Measurements from ENCODE around the gene NCBP2L.
"Not testable (repeated sequence)": the region's sequence is repeated elsewhere in the genome, so short reads cannot be mapped to it uniquely, and the experiment has no call there.

The NCBP2L gene

DNA sequence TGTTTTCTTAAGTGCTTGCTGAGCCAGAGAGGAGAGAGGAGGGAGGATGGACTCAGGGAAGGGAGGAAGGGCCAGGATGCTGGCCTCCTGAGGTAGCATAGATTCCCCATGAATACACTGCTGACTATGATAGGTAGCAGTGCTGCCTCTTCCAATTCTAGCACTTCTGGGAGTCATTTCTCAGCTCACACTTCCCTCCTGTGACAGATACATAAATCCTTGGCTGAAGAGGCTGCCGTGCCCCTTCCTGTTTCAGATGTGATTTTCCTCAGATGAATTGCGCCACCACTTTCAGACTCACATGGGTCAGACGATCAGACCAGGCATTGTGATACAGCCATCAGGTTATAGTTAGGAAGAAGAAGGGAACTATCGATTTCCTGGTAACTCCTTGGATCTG, 24.3 kb upstream of the NCBP2L start:
- no peak for DNase-seq

DNA sequence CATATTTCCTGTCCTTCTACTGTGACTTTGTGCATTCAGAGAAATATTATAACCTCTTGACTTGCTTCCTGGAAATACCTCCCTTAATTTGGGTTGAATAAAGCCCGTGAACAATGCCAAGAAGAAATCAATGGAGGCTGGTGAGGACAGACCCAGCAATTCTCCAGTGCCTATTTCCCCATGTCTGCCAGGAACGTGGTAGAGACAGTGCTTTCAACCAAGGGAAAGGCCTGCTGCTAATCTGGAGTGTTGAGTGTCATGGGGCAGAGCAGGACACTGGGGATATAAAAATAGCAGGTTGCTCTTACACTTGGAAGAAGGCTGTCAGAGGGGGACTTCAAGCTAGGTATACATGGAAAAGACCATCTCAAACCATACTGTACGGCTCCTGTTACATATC, 21.8 kb upstream of the NCBP2L start:
- DNase-seq = no peak

DNA sequence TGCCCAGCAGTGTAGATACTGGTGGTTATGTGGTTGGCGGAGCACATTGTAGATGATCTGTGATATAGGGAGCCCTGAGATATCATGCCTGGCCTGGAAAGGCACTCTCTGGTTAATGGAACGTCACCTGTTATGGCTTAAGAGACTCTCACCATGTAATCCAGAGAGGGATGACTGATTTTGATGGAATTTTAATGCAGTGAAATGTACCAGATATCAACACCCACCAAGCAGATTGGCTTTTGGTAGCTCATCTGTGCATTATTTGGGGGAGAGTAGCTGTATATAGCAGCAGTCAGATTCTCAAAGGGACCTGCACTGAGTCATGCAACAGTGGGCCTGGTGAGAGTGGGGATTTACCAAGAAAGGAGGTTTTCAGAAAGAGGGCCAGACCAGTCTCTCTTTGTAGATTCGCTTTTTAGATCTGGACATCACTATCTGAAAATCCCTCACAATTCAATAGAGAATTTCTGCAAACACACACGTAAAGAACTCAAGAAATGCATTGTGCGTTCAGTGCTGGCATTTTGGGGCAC, 19.2 kb upstream of the NCBP2L start:
- DNase-seq = no peak

DNA sequence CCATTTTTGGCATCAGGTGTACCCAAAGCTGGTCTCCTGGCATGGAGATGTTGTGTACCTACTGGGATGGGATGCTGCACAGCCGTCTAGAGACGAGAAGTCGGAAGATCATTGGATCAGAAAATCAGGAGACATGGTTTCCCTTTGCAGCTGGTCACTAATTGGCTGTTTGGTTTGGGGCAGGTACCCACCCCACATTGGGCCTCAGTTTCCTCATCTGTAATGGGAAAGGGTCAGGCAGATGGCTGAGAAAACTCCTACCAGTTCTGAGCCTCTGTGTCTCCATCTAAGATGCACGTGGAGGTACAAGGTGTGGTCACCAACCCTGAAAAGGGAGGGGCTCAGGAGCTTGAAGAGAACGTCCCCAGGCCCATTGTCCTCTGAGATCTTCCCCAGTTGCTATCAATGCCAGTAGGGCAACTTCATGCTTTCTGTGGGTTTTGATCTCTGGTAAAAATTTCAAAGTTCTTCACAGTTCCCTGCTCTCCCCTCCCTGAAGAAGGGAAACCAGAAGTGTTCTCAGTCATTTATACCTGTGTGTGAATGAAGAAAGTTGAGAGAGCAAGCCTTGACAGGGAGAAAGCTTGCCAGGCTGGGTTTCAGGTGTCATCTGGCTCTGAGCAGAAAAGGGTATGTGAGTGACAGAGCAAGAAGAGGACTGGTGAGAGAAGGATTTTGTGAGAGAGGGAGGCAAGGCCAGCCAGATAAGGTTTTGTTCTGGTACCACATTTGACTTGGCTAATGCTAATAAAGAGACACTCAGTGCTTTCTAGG, 17.0 kb upstream of the NCBP2L start:
- no peak for DNase-seq

DNA sequence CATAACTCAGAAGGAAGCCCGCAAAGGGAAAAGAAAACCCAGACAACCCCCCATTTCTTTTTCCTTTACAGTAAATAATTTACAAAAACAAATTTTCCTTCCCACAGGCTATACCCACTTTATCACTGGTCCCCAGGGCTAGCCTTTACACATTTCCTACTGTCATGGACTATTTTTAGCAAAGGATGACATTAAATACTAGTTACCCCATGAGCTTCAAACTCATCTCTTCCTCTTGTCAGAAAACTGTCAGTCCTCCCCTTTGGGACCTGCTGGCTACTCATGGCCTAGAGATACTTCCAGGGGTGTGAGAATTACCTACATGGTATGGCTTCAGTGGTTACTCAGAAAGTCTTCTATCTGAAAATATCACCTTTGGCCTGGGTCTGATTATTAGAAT, 13.9 kb upstream of the NCBP2L start:
- DNase-seq = no peak

DNA sequence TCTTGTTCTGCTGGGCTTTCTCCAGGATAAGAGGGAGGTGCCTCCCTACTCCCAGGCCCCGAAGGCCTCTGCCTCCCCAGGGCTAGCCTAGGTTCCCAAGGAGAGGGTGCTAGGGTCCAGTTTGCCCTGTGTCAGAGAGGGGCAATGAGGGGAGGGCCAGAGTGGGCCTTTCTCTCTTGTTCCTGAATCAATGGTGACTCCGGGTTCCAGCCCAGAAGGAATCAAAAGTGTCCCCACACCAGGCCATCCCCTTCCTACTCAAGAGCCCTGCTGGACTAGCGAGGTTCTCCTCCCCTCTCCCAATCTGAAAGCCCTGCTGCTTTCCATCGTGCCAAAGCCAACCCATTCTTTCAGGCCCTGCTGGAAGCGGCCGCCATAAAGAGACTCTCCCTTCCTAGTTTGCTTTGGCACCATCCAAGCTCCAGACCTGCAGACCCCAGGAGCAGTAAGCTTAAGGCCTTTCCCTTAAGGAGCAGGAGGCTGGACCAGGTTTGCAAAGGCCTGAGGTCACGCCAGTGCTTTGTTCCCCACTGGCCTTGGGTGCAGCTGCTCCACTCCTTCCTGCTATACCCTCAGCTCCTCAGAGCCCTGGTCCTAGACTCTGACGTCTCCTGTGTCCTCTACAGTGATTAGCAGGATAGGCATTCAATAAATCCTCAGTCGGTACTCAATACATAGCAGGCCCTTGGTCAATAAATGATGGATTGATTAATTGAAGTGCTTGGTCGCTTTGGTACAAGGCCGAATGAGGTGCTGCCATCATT, 12.5 kb upstream of the NCBP2L start:
- DNase-seq = no peak

DNA sequence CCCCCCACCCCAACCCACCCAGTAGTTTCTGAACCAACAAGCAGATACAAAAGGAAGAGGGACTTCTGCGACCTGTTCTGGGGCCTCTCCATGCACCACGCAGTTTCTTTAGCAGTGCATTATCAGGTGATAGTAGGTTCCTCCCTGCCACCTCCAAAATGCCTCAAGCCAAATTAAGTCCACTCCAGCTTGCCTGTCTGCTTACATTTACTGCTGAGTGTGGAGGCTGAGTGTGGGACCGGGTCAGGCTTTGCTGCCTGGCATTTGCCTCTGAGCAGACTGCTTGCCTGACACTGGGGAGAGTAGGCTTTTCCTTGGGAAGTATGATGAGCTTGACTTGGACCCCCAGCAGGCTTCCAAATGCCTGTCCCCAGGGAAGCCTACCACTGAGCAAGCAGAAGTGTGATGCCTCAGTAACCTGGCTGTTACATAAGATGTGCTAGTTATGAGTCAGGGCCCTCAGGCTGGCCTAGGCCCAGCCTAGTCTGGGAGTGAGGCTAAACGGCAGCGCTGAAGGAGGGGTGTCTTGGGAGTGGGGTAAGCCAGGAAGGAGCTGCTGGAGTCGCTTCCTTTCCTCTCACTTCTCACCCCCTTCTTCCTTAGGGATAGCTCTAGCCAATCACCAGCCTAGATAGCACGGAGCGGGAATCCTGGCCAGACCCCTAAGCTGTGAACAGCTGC, 10.9 kb upstream of the NCBP2L start:
- DNase-seq = no peak

DNA sequence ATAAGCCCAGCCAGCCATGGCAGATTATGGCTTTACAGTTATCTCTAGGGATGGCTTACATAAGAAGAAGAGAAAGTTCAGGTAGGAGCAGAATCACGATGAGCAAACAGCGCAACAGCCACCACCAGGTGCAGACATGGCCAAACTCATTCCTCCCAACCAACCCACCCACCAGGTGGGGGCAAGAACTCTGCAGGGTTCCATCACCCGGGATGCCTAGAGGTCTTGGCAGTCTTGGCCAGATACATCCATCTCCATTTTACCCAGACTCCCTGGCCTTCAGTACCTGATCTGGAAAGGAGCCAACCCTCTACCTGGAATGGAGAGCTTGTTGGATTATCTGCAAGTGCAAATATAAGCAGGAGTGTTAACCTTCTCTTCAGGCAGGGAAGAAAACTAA, 9.5 kb upstream of the NCBP2L start:
- DNase-seq = no peak

DNA sequence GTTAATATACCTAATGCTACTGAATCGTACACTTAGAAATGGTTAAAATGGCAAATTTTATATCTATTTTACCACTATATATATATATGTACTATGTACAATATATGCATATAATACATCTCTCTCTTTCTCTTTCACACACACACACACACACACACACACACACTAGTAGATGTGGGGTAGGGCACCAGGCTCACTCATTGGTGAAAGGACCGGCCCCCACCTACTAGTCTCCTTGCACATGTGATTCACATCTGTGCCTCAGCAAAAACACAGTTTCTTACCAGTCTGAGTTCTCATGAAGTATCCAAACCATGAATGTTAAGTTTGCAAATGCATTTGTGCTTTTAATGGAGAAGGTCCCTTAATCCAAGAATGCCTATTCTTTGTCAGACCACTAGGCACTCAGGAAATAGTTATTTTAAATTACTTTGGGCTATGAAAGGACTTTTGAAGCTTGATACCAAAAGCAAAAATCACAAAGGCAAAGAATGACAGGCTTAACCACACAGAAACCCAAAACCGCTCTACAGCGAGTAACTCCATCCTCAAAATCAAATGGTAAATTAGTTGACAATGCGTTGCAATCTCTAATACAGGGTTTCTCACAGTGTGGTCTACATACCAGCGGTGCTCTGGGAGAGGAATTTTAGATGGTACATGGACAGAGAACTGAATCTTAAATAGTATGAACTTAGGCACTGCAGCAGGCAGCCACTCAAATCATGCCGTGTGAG, 7.8 kb upstream of the NCBP2L start:
- DNase-seq = peak; percentile 17

DNA sequence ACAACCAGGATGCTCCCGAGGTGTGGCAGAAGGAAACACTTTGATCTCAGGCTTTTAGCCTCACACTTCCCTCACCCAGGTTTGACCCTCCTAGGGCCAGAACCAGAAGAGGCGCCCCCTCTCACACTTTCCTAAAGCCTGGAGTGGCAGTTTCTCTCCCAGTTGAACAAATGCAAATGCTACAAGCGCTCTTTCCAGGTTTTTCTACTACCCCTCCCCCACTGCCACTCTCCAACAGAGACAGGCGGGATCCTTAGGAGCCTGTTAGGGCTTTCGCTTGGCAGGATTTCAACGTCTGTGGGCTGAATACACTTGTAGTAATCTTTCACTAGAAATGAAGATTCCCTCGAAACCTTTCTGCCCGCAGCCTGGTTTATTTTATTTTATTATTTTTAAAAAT, 4.3 kb upstream of the NCBP2L start:
- DNase-seq = no peak

DNA sequence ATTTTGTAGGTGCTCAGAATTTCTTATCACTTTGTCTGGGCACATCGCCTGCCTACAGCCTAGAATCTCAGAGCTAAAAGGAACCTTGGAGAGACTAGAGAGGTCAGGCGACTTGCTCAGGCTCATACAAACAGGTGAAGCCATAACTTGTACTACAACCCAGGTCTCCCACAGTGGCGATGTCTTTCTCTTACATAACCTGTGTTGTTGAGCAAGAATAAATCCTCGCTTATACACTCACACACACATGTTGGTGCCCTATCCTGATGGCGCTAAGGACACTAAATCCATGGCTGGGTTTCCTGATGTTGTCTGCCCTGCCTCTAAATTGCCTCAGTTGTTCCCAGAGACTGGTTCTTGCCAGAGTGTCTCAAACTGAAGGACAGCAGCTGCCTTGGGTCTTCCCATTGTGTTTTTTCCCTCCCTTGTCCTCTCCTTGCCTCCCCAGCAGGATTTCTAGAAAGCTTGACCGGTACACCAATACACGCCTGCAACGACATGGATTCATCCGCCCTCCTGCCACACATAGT, 3.6 kb upstream of the NCBP2L start:
- no peak for DNase-seq

DNA sequence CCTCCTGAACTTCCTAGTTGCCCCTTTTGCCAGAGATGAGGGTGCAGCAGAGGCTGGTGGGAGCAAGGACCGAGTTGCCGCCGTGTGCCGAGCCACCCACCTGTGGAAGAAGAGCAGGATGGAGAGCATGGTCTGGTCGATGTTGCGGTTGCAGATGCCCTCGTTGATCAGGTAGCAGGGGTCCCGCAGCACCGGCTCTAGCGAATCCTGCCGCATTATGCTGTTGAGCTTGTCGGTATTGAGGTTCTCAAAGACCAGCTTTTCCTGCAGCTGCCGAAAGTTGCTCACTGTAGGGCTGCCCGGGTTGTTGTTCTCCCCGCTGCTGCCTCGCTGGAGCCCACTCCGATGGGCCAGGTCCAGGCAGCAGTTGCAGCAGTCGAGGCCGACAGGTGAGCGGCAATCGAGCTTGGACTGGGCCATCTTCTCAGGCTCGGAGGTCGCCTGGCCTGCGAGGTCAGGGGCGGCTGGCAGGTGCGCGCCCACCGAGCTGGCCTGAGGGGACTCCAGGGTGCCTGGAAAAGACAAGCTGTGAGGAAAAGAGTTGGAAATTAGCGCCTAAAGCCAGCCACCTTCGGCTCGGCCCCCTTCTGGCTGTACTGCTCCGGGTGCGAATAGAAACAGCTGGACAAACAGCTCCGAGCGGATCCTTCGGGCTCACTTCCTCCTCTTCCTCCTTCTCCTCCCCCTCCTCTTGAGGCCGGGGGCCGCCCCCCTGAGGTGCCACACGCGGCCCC, 2.4 kb upstream of the NCBP2L start:
- DNase-seq = no peak

DNA sequence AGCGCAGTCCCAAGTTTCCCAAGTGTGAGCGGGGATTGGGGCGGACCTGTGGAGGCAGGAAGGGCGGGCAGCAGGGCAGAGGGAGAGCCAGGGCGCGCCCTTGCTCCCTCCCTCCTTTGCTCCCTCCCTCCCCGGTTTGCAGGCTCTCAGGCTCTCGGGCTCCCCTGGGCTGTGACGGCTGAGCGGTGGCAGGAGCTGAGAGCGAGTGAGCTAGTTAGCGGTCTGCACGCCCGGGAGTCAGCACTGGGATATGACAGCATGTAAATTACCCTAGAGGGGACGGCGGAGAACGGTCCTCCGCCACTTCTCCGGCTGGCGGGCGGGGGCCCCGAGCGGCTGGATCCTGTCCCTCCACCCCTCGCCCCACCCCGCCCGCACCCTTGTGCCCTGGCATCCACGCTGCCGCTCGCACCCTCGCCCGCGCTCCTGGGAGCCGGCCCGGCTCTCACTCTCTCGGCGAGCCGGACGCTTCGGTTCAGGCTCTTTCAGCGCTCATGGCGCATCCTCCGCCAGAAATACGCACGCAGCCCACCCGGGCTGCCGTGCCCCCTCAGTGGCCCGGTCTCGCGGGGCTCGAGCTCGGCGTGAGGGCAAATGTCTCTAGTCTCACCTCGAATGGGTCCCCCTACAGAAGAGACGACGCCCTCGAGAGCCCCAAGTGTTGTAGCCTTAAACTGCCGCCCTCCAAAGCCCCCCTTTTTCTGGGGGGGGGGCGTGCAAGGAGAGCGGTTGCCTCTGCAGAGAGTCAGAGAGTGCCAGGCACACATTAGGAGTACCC, 1.6 kb upstream of the NCBP2L start, which contains the start of gene TSC22D3:
TSS of gene TSC22D3 (minus strand) at position 54 of the 778 bp plus-strand sequence. CDS start 368 bp downstream, outside the sequence.
- peak; percentile 56 for DNase-seq

DNA sequence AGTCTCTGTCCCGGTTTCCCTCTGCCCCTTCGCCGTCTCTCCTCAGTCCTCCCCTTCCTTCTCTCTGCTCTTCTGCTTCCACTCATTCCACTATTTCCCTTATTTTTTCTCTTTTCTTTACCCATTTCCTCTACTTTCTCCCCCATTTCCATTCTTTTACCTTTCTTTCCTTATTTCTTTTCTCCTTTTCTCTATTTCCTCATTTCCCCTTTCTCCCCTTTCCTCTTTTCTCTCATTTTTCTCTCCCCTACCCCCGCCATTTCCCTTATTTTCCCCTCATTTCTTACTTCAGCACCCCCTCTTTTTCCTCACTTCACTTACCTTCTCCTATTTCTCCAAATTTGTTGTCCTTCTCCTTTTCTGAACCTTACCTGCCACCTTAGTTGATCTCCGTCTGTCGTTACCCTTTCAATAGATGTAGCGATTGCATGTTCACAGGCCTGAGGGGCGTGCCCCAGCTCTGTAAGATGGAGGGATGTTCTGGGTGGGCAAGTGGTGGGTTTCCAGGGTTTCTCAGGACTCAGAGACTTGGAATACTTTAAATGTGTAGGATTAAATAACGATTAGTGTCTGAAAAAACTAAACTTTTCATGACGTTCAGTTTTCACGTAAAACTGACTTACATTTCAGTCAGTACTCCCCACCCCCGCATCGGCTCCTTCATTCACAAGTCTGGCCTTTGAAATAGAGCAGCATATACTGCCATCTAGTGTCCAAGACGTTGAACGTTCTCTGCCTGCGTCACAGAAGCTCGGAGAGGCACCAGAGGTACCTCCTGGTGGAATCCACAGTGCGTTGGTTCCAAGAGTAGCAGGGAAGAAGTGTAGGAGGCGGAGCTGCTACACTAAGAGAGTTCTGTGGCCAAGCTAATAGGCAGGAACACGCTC, 641 bp upstream of the NCBP2L start:
- DNase-seq = peak; percentile 81

DNA sequence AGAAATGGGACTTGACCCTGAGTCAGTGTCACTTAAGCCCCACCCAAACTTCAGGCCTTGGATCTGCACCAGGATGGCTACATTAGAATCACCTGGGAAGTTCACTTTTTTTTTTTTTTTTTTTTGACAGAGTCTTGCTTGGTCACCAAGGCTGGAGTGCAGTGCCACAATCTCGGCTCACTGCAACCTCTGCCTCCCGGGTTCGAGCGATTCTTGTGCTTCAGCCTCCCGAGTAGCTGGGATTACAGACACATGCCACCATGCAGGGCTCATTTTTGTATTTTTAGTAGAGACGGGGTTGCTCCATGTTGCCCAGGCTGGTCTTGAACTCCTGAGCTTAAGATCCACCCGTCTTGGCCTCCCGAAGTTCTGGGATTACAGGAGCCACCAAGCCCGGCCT, 3.0 kb downstream of the NCBP2L start:
- DNase-seq = no peak

DNA sequence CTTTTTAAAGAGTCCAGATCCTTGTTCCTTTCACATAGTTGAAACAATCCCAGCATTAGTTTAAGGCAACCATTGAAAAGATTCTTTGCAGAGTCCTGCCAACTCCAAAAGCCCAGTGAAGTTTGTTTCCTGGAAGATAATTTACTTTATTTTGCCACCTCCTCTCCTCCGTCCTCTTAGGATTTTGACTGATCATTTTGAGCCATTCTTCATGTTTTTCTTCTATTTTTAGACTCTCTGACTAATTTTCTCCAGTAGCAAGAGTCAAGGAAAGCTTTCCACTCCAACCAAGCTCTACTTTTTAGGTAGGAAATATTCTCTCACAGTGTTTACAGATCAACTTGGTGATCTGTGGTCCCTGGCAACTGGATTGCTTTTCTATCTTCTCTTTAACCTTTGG, 10.3 kb downstream of the NCBP2L start:
- no peak for DNase-seq

DNA sequence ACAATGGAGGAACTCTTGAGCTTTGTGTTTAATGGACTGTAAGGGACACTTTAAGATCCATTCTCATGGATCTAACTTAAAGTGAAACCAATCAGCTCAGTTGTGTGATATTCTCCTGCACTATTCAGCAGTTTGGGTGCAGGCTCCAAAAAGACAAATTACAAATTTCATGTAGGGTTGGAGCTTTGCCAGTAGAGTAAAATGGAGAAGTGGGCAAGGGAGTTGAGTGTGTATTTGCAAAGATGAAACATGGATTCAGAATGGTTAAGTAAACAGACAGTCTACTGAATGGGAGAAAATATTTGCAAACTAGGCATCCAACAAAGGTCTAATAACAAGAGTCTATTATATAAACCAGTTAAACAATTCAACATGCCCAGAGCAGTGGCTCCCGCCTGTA, 26.9 kb downstream of the NCBP2L start:
- no peak for DNase-seq

DNA sequence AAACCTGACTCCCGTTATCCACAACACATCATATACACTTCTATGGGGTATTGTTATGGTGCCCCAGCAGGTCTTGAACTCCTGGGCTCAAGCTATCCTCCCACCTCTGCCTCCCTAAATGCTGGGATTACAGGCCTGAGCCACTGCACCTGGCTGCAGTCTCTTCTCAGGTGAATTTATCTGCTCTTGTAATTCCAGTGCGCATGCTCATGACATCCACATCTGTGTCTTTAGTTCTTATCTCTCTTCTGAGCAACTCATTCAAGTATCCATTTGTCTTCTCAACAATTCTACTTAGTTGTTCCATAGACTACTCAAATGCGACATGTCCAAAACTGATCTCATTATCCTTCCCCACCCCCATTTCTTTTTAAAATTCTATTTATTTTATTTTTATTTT, 27.6 kb downstream of the NCBP2L start:
- no peak for DNase-seq

DNA sequence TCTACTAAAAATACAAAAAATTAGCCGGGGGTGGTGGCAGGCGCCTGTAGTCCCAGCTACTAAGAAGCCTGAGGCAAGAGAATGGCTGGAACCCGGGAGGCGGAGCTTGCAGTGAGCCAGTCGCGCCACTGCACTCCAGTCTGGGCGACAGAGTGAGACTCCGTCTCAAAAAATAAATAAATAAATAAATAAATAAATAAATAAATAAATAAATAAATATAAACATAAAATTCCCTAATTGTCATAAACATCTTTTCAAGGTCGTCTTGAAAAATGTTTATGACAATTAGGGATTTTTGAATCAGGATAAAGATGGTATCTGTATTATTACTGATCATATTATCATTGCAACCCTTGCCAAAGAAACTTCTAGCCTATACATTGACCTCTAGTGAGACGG, 32.5 kb downstream of the NCBP2L start:
- not testable (repeated sequence) for DNase-seq

Measured in CD4-positive, alpha-beta T cell treated with Interleukin-4 for 4 hours (primary cell).